ENCODE results near the gene E2F3.
"Not testable (repeated sequence)": the region's sequence is repeated elsewhere in the genome, so short reads cannot be mapped to it uniquely, and the experiment has no call there.

E2F3 gene

GRCh38 chr6:20467437-20467836 lies 65.8 kb downstream of the E2F3 start:
- DNase-seq (ENCODE audit: low read depth in 2 of 2), result no peak

DNA sequence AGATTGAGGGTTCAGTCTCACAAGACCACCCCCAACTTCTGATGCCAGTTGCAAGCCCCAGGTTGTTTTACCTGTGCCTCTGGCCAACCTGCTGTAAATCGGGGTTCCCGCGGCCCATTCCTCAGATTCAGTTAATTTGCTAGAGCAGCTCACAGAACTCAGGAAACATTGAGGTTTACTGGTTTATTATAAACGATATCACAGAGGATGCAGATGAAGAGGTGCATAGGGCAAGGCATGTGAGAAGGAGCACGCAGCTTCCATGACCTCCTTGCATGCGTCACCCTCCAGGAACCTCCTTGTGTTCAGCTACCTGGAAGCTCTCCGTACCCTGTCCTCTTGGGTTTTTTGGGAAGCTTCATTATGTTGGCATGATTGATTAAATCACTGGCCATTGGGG lies 66.5 kb downstream of the E2F3 start:
- no peak for DNase-seq (ENCODE audit: low read depth in 2 of 2)

DNA sequence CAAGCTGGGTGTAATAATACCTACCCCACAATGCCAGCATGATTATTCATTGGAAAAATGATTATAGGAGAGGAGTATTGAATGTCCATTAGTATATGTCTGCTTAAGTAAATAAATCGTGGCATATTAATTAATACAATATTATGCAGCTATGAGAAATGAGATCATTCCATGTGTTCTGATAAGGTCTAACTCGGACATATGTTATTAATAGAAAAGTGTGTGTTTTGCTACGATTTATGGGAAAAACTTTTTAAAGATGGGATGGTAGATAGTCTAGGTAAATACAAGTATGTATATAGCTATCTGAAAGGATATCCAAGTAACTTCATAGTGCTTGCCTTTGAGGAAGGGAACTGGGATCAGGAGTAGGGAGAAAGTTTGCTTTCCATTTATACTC lies 71.1 kb downstream of the E2F3 start:
- no peak for DNase-seq (ENCODE audit: low read depth in 2 of 2)

GRCh38 chr6:20473518-20473917 lies 71.8 kb downstream of the E2F3 start:
- DNase-seq (ENCODE audit: low read depth in 2 of 2), result no peak

- DNase-seq (ENCODE audit: low read depth in 2 of 2), result no peak
These were observed 73.3 kb downstream of the E2F3 start for GRCh38 chr6:20474874-20475542.

DNA sequence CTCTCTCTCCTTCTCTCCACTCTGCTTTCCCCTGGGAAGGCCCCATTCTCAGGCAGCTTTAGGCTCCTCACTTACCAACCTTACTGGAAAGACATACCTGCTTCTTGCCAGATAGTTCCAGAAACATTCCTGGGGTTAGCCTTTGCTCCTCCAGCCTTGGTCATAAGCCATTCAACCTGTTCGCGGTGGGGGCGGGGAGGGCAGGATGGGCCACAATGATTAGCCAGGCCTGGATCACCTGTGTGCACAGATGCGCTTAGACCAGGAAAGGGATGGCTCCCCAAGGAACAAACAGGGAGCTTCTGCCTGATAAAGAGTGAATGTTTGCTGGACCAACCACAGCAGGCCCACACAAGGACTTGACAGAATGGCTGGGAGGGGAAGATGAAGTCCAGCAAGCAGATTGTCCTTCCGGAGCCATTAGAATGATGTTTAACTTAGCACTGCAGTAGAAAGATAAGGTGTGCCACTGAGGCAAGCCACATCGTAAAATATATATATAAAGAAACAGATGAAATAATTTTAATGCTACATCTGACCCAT lies 74.9 kb downstream of the E2F3 start:
- no peak for DNase-seq (ENCODE audit: low read depth in 2 of 2)

- DNase-seq (ENCODE audit: low read depth in 2 of 2), result no peak
These were observed 75.8 kb downstream of the E2F3 start for GRCh38 chr6:20477485-20477884.

DNA sequence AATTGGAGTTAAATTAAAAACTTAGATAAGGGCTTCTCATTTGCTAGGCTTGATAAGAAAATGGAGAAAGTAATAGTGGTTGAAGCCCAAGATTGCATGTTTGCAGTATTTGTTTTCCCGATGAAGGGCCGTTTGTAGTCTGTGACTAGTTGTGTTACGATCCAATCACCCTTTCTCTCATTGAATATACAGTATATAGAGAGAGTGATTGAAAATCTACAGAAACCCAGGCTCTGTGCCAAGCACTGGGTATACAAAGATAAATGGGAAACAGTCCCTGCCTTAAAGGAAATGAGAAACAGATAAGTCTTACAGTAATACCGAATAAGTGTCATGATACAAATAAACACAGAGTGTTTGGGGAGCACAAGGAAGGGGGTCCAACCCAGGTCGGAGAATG lies 77.4 kb downstream of the E2F3 start:
- no peak for DNase-seq (ENCODE audit: low read depth in 2 of 2)

DNA sequence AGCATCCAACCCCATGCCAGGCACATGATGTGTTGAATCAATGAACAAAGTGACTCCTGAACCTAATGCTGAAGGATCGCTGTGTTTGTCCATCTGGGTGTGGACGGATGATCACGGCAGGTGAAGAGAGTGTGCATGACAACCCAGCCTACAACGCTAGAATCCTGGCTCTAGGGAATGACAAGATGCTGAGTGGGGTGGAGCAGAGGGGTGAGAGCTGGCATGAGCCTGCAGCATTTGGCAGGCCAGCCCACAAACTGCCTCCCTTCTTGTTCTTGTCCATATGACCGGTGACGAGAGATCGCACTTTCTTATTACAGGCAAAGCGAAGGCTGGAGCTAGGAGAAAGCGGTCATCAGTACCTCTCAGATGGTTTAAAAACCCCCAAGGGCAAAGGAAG lies 77.8 kb downstream of the E2F3 start:
- DNase-seq (ENCODE audit: low read depth in 2 of 2), result no peak

DNA sequence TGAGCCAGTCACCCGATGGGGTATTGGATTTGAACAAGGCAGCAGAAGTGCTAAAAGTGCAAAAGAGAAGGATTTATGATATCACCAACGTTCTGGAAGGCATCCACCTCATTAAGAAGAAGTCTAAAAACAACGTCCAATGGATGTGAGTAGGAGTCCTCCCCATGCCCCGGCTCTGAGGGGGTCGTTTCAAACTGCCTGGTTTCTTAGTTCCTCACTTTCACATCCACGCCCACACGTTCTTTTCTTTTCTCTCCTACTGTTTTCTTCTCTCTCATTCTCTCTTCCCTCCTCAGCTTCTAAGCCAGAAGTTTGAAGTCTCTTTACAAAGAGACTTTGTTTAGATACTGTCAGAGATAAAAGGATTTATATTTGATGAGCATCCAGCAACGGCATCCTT lies 79.6 kb downstream of the E2F3 start:
- DNase-seq (ENCODE audit: low read depth in 2 of 2), result no peak

DNA sequence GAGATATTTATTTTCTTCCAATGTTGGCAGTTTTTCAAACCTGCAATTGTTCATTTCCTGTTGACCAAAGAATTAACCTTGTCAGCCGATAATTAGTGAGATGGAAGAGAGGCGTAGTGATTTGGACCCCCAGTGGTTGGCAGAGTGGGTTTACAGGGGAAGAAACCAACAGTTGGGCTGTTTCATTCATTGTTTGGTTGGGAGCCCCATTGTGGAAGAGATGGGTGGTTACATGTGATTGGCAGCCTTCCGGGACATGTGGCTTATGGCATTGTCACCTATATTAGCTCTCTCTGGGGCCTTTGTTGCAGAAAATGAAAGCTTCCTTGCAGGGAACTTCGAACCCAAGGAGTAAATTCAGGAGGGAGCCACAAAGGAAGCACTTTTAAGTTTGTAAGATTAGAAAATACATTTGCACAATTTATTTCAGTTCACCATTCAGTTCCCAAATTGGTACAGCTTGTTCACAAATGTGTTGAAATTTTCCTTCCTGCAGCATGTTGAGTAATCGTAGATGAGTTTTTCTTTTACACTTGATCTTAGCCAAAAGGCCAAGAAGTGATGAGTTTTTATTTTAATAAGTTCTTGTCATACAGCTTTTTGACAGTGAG lies 82.3 kb downstream of the E2F3 start:
- DNase-seq (ENCODE audit: low read depth in 2 of 2), result no peak

DNA sequence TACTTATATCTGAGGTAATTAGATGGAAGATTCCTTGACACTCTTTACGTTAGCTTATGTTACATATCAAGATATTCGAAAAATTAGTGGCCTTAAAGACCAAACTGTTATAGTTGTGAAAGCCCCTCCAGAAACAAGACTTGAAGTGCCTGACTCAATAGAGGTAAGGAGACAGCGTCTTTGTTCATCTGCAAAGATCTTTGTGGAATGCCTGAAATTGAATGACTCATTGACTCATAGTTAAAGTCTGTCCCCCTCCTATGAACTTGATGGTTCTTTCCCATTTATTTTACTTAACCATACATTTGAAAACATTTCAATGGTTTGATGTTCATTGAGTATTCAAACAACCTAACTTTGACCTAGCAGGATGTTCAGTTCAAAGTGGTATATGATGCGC lies 85.0 kb downstream of the E2F3 start:
- no peak for DNase-seq (ENCODE audit: low read depth in 2 of 2)

DNA sequence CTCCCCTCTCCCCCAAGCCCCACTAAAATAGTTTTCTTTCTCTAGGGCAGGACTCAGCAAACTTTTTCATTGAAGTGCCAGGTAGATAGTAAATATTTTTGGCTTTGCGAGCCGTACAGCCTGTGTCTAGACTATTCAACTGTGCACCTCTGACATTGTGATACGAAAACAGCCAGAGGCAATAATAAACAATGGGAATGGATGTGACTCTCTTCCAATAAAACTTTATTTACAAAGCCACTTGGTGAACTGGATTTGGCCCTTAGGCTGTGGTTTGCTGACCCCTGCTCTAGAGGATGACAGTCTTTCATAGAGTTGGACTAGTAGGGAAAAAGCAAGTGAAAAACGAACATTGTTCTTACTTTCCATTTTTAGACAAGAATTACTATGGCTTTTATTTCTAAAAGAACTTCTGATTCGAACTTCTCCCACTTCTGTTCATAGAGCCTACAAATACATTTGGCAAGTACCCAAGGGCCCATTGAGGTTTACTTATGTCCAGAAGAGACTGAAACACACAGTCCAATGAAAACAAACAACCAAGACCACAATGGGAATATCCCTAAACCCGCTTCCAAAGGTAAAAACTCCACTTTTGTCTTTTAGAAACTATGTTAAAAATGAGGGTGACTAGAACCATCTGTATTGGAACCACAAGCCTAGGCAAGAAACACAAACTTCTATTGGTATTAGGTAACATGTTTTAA lies 86.1 kb downstream of the E2F3 start:
- DNase-seq (ENCODE audit: low read depth in 2 of 2), result no peak

- DNase-seq (ENCODE audit: low read depth in 2 of 2), result no peak
These were observed 88.9 kb downstream of the E2F3 start for GRCh38 chr6:20490591-20490990.

- DNase-seq (ENCODE audit: low read depth in 2 of 2), result no peak
These were observed 90.4 kb downstream of the E2F3 start for GRCh38 chr6:20492099-20492498.

- no peak for DNase-seq (ENCODE audit: low read depth in 2 of 2)
These were observed 95.7 kb downstream of the E2F3 start for GRCh38 chr6:20497216-20498040.

- DNase-seq (ENCODE audit: low read depth in 2 of 2), result no peak
These were observed 96.3 kb downstream of the E2F3 start for GRCh38 chr6:20498041-20498385.

DNA sequence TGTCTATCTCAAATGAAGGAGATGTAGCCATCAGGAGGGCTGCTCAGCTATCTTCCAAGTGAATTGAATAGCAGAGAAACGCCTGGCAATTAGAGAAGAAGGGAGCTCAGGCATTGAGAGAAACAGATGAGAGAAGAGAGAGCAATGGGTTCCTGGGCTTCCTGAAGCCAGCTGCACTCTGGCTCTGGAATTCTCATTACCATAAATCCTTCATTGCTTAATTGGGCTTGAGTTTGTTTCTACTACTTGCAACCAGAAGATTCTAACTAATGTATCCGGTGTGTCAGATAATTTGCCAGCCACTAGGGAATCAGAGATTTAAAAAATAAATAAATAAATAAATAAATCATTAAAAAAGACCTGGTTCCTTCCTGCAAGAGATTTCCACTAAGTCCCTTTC lies 107.5 kb downstream of the E2F3 start:
- no peak for DNase-seq (ENCODE audit: low read depth in 2 of 2)

DNA sequence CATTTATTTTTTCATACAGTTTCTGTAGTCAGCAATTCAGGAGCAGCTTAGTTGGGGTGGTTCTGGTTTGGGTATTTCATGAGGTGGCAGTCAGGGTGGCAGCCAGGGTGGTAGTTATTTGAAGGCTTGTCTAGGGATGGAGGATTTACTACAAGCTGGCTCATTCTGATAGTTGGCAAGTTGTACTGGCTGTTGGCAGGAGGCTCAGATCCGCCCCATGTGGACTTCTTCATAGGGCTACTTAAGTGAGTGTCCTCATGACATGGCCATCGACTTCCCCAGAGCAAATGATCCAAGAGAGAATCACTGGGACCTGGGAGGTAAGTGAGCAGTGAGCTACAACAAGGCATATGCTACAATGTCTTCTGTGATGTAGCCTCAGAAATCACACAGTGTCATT lies 110.2 kb downstream of the E2F3 start:
- DNase-seq (ENCODE audit: low read depth in 2 of 2), result no peak

DNA sequence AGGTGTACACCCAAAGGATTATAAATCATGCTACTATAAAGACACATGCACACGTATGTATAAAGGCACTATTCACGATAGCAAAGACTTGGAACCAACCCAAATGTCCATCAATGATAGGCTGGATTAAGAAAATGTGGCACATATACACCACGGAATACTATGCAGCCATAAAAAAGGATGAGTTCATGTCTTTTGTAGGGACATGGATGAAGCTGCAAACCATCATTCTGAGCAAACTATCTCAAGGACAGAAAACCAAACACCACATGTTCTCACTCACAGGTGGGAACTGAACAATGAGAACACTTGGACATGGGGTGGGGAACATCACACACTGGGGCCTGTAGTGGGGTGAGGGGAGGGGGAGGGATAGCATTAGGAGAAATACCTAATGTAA lies 123.5 kb downstream of the E2F3 start:
- not testable (repeated sequence) for DNase-seq (ENCODE audit: low read depth in 2 of 2)

GRCh38 chr6:20529086-20529448 lies 127.4 kb downstream of the E2F3 start:
- not testable (repeated sequence) for DNase-seq (ENCODE audit: low read depth in 2 of 2)

DNA sequence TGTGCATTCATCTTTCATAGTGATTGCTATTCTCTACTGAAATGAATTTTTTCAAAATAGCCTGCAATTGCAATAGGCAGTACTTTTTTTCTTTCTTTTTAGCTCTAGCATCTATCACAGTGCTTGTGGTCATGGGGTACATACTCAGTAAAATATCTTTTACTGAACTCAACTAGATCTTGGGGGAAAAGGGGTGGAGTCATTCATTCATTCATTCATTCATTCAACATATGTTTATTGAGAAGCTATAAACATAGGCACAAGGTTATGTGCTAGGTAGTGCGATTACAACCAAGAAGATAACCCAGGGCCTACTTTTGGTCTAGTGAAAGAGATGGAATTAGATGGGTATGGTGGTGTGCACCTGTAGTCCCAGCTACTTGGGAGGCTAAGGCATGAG lies 131.2 kb downstream of the E2F3 start:
- no peak for DNase-seq (ENCODE audit: low read depth in 2 of 2)

Measured in stimulated activated CD8-positive, alpha-beta memory T cell treated with anti-CD3 and anti-CD28 coated beads, Interleukin-7, amount 100 ng/mL, for 4 hours (primary cell).